GM21360 (cell line): Measurements from ENCODE around the gene TRPV6.

ENCODE experiments used
- ATAC-seq: cut with Tn5 transposase; IDR thresholded peaks from one replicate; pipeline ENCODE4 v1.9.1; 2021; ENCODE audit warnings: mild to moderate bottlenecking, moderate library complexity; ENCODE audit not compliant: unreplicated experiment

Gene TRPV6

DNA sequence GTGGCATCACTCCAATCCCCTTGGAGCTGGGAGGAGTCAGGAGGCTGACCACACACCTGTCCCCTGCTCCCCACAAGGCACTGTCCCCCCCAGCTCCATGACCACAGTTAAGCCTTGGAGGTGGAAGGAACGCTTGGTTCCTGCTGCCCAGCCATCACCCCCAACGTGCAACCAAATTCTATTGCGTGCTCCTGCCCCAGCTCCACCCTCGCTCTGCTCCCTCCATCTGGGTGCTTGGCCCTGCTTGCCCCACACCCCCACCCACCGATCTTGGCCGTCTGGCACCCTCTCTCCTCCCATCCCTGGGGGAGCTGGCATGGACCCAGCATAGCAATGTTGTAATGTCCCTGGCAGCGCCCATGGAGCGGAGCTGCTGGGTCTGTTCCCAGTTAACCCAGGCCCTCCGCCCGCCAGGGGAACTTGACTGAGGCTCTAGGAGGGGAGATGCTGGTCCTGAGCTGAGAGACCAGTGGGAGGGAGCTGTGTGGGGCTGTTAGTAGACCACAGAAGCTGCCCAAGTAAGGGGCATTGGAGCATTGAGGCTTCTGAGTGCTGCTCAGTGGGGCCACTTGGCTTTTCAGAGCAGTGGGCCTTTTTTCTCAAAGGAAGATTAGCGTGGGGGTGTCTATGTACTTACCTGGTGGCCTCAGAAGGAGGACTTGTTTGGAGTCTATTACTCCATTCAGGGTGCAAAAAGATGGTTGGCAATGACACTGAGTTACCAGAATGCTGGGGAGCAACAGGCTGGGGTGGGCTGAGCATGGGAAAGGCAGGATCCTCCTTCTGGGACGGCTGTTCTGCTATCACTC is 29.6 kb downstream of the TRPV6 start:
- no peak for ATAC-seq

DNA sequence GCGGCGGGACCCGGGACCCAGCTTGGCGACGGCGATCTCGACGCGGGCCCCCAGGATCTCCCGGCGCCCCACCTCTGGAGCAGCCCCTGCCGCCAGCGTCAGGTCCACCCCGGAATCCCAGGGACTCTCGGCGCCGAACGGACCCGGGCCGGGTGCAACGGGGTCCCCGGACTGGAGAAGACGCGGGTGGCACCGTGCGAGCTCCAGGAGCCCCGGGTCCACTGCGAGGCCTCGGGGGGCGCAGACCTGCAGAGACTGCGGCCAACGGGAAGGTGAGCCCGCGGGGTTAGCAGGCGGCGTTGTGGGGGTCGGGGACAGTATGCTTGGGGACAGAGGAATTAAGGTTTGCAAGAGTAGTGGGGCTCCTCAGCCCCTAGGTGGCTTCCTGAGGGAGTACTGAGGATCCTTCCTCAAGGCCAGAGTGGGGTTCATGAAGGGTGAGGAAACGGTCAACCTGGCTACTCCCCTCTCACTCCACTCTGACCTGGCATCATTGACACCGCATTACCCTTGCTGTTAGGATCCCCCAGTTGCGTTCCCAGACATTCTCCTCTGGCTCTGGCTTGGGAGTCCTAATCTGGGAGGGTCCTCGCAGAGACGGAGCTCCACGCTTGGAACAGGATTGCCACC is 30.3 kb downstream of the TRPV6 start:
- ATAC-seq: no peak

DNA sequence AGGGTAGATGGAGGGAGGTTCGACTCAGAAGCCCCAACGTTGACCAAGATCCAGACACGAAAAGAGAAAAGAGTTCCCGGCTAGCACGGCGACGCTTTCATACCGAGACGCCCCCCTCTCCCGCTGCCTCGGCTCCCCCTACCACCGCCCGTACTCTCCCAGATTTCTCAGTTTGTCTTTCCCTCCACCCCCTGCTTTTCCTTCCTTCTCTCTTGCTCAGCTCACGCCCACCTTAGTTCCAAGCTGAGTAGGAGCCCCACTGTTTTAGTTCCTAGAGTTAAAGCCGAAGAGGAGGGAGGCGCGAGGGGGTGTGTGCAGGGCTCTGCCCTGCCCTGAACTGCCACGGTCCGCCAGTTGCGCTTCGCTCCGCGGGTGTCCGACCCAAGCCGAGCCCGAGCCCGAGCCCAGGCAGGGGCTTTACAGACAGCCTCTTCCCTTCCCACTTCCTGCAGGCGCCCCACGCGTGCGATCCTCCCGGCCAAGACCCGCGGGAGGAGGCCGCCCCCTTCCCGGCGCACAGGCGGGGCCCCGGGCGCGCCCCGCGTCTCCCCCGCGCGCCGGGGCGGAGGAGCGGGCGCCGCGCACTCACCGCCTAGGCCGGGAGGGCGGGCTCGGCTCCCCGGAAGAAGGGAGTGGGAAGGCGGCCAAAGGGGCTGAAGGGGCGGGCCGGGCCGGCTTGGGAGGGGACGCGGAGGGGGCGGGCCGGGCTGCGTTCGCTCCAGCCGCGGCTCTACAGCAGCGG is 31.0 kb downstream of the TRPV6 start, which contains the start of gene EPHB6:
TSS of gene EPHB6 (plus strand) at position 705 of the 742 bp plus-strand sequence. CDS start 8,152 bp downstream, outside the sequence.
- peak; percentile 55 for ATAC-seq

DNA sequence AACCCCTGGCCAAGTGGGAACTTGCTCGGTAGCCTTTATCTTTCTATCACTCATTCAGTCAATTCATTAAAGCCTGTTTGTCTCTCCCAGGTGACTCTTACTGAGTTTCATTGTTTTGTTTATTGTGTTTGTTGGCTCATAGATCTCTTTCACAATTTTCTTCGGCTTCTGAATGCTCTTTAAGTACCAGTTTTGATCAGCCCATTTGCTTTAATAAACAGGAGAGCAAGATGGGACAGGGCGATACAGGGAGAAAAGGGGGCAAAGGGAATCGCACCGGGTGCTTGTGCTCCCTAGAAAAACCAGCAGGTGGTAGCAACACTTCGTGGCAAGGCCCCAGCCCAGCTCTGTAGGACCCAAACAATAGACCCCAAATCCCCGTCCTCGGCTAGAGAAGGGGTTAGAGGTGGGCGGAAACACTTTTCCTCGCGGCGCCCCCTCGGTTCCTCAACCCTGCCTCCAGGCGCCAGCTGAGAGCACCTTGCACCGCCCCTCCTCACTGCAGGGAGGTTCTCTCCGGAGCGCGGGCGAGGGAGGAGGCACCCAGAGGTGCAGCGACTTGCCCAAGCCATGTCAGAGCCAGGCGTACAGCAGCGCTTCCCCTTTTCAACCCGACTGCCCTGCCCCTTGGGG is 31.7 kb downstream of the TRPV6 start:
- ATAC-seq: peak; percentile 82

DNA sequence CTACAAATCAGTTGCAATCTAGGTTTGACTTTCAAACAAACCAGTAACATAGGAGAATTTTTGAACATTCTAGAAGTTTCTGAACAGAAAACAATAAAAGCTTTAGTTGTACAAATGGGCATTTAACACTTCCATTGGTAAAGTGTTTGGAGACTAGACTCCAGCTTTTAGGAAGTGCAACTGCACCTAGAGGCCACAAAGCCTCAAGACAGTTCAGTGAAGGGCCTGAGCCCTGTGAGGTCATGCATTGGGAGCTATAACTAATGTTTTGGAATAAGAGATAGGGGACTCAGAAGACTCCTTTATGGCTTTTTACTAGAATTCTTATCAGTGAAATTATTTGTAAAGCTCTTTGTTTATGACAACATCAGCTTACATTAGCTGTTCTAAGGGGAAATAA is 33.6 kb downstream of the TRPV6 start:
- ATAC-seq: no peak

DNA sequence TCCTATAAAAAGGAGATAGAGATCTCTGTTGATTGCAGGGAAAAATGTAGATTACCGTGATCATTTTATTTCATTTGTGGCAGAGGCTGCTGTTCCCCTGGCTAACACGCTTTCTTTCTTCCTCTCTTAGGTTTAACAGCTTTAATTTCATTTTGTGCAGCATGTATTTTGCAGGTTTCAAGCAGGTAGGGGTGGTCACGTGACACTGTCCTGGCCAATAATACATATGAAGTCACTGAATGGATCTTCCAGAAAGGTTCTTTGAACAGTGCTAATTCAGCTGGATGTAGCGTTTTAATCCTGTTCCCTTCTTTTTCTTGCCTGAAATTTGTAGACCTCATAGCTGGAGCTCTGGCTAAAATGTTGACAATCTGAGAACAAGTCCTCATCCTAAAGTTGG is 34.3 kb downstream of the TRPV6 start:
- ATAC-seq: no peak

DNA sequence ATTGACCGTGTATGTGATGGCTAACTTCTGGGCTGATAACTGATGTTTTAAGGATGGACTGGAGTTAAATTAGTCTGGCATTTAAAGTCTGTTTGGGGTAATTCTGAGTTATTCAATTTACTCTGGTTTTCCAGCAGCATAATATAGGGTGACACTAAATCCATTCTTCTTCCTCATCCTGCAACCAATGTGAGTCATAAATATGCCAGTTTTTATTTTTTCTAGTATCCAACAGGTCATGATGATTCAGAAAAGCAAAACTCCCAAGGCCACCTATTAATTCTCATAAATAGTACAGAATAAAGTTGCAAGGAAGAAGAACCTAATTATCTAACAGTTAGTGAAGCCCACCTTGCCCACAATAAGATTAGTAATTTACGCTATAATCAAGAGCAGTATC is 38.2 kb downstream of the TRPV6 start:
- no peak for ATAC-seq

DNA sequence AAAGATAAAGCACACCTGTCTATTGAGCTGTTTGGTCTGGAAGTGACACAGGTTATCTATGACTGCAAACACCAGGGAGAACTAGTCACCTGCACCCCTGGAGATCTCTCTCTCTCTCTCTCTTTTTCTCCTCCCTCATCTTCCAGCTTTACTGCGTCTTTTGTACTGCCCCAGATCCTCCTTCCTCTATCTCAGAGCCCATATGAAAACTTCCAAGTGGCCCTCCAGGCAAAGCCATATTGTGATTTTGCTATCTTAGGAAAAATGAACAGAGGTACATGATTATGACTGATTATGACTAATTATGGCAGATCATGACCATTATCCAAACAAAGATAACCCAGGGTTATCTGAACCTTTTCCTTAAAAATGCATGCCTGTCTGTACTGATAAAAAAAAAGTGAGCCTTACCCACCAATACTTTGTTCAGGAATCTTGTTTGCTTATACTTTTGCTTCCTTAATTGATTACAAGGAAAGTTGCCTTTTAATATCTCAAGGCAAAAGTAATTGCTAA is 43.2 kb downstream of the TRPV6 start:
- no peak for ATAC-seq

DNA sequence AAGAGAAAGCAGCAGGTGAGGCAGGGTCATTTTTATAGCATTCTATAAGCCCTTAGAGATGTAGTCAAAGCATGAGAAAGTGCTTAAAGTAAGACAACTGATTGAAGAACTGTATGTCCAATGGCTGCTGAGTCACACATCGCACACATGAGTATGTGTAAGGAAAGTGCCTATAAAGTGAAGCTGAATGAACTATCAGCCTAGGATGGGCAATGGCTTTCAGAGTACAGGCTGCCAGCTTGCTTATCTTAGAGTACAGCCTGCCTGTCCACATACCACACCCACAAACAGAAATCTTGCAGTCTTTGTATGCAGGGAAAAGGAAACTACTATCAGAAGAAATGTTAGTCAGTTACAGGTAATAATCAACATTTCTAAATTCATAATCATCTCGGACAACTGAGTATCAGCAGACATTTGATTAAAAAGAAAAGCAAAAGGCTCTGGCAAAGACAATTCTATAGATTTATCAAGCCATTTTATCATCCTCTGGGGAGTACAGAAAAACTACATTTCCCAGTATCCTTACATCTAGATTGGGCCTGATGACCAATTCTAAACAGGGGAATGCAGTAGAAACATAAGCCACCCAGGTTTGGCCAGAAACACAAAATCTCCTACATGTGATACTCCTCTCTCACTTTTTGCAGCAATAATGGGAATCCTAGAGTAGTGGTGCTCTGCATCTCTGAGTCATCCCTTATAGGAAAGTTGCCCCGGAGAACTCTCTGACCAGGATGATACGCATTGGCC is 46.9 kb downstream of the TRPV6 start:
- no peak for ATAC-seq

DNA sequence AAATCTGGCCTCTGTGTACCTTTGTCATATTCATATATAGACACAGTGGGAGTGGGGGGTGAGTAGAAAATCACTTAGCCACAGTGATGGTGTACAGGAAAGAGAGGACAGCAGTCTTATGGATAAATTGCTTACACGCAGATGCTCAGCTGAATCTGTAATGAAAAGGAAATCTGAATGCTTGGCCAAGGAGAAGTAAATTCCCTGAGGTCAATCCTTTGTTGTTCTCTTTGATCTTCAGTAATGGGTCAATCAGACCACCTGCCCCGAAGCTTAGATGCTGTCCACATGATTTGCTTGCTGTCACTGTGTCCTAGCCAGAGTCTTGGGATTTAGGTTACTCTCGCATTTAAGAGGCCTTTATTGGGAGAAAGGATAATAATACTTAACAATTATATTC is 49.1 kb downstream of the TRPV6 start:
- ATAC-seq: no peak

DNA sequence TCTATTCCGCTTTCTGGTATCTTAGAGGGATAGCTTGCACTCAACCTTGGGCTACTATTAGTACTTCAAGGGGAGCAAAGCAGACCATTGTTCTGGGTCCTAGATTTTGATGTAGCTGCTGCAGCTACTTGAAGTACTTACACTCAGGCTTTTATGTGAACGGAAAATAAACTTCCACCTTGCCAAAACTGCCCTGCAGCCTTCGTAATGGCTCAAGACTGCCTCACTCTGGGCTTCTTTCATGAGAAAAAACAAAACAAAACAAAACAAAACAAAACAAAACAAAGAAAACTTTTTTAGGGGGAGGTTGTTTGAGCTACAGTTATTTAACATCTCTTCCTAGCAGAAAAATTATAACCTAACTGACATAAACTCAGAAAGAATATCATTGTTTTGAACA is 50.1 kb downstream of the TRPV6 start:
- no peak for ATAC-seq

DNA sequence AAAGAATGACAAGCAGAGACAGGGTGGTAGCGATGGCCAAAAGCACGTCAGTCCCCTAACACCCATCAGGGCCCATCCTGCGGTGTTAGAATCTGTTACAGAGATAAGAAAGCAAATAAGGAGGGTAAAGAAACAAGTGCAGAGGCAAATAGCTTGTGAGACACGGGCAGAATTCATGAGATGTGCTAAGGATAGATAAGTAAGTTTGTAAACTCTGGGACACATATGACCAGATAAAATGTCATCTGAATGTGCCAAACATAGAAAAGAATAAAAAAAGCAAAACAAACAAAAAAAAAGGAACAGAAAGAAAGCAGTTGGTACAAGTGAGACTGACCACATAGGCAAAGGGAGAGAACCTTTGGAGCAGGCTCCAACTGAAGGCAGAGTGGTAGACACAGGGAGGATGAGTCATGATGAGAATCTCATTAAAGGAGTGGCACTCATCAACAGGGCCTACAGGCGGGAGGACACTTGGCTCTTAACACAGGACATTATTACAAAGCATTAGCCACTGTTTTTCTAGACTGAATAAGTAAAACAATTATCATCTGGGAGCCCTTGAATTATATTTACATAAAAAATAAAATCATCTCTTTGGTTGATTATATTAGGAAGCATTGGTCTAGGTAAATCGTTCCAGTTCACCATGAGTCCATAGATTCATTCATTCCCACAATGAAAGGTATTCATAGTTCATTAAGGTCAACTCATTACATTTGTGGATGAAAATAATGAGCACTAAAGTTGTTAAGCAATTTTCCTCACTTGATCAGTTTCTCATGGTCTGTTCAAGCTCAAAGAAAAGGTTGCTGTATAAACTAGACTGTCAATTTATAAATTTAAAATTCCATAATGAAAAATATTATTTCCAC is 52.1 kb downstream of the TRPV6 start:
- peak; percentile 69 for ATAC-seq

DNA sequence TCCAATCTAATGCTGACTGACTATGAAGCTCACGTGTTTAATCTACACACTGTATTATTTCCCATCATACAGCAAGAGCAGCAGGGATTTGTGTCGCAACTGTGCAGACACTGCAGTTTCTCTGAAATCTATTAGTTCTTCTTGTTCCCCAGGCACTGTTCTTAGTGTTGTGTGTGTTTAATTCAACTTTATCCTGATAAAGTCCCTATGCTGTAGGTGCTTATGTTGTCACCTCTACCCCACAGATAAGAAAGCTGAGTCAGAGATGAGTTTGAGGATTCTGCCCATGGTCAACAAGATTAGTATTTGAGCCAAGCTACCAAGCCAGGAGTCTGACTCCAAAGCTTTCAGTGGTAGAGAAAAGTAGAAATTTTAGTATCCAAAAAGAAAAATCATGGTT is 53.1 kb downstream of the TRPV6 start:
- no peak for ATAC-seq

DNA sequence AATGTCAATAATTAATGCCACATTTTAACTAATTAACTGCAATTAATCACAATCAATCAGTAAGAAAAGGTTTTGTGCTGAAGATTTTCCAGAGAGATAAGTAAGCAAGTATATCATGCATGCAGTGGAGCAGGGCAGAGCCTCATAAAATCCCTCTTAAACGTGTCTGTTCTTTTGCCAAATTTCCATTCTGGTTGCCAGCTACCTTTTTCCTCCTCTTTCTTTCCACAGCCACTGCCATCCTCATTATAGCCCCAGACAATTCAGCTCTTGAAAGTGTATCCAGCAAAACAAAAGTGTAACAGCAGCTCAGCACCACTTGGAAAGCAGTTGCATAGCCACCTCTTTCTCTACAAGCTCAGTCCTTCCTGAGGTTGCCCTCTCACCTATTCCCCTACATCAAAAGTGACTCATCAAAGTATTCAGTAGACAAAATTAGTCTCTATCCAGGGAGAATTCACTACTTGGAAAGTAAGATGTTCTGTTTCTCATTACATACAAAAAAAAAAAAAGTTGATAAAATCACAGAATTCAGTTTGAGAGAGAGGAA is 57.5 kb downstream of the TRPV6 start:
- no peak for ATAC-seq

DNA sequence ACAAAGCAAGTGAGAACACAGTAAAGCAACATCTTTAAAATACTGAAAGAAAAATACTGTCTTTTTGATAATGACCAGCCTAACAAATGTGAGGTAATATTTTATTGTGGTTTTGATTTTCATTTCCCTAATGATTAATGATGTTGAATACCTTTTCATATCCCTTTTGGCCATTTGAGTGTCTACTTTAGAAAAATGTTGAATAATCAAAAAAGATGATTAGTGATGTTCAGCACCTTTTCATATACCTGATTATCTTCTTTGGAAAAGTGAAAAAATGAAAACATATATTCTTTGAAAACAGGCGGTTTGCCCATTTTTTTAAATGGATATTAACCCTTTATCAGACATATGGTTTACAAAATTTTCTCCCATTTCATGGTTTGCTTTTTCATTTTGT is 62.8 kb downstream of the TRPV6 start:
- ATAC-seq: no peak
